ENCODE data around the gene TNRC6C.
A peak's percentile ranks its signal among the peaks of the same experiment; 100 is the strongest.
"Not testable (repeated sequence)": the region's sequence is repeated elsewhere in the genome, so short reads cannot be mapped to it uniquely, and the experiment has no call there.

The TNRC6C gene

GRCh38 chr17:78111727-78112517 lies 153.4 kb downstream of the TNRC6C start:
- no peak for DNase-seq (ENCODE audit: low spot score)

DNA sequence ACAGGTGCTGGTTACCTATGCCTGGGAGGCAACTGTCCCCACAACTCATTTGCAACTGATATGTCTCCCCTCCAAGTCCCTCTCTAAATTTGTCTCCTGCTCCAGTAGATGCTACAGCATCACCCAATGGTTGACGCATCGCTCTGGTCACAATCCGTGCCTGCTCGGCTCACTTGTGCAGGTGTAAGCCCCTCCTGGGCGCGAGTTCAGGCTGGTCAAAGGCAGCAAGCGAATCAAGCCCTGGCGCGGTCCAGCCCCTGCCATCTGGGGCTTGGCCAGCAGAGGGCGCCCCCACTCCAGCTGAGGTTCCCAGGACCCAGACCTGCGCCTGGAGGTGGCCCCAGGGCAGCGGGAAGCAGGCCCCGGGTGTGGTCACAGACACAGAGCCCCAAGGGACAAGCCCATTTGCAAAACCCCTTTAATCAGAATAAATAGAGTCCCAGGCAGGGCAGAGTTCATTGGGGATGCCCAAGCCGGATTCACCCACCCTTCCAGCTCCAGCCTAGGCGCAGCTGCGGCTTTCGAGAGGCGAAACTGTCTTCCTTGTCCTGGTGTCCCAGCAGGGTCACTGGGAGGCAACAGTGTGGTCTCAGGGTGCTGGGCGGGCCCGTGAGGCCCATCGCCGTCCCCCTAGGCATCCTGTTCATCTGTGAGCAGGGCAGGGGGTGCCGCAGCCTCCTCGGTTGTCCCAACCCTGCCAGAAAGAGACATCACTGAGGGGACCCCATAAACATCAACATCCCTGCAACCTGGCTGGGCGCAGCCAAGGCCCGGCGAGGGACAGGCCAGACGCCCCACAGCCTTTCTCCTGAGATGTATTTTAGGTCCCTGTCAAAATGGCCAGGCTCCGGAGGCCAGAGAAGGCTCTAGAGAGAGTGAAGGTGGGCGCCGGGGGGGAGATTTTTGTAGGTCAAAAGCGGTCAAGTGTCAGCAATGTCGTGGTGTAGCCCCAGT lies 154.3 kb downstream of the TNRC6C start:
- DNase-seq (ENCODE audit: low spot score) = peak; percentile 59

- no peak for DNase-seq (ENCODE audit: low spot score)
Measured at GRCh38 chr17:78113804-78114785, 155.6 kb downstream of the TNRC6C start.

GRCh38 chr17:78114831-78115723 lies 156.6 kb downstream of the TNRC6C start:
- no peak for DNase-seq (ENCODE audit: low spot score)

- not testable (repeated sequence) for DNase-seq (ENCODE audit: low spot score)
Measured at GRCh38 chr17:78115803-78116202, 157.3 kb downstream of the TNRC6C start.

GRCh38 chr17:78116411-78116810 lies 157.9 kb downstream of the TNRC6C start:
- DNase-seq (ENCODE audit: low spot score) = no peak

DNA sequence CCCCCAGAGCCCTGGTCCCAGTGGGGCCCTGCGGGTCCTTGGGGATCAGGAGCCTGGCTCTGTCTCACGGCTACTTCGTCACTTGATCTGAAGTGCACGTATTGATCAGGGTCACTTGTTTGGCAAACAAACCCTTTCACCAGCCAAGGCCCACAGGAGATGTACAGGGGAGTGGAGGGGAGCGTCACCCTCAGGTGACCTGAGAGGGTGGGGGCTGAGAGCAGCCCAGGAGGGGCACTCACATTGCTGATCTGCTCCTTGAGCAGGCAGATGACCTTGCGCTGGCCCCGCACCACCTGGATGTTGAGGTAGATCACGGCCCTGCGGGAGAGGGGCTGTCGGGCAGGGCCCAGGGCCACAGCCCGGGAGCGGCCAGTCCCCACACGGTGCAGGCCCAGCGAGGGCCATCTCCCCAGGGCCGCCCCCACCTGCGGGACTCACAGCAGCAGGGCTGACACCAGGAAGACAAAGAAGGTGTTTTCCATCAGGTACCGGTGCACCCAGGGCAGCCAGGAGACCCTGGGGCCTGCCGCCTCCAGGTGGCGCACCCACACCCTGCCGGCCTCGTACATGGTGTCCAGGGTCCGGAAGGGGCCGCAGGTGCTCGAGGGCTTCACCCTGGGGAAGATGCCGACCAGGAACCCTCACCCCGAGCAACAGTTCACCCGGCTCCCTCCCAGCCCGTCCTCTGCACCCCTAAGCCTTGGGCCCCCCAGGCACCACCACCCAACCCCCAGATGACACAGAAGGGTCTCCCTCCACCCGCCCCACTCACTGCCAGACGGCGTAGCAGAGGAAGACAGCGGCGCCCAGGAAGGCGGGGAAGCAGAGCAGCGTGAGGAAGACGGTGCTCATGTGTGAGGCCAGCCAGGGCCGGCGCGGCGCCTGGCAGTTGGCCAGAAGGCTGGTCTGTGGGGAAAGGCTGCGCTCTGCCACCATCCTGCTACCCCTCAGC lies 158.8 kb downstream of the TNRC6C start:
- DNase-seq (ENCODE audit: low spot score) = no peak

DNA sequence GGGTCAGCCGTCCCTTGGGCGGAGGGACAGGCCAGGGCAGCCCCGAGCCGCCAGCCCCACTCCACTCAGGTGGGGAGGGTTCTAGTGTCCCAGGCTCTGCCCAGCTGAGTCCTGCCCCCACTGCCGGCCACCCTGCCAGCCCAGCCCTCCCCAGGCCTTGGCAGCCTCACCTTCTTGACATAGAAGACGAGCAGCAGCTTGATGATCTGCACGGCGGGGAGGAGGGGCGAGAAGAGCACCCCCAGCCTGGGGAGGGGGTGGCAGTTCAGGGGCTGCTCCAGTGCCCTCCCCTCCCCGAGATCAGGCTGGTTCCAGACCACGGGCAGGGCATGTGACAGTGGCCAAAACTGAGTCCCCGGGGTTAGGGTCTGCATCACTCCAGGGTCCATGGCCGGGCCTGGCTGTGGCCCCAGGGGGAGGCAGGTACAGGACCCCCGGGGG lies 160.3 kb downstream of the TNRC6C start:
- no peak for DNase-seq (ENCODE audit: low spot score)

GRCh38 chr17:78120537-78120936 lies 162.0 kb downstream of the TNRC6C start:
- no peak for DNase-seq (ENCODE audit: low spot score)

DNA sequence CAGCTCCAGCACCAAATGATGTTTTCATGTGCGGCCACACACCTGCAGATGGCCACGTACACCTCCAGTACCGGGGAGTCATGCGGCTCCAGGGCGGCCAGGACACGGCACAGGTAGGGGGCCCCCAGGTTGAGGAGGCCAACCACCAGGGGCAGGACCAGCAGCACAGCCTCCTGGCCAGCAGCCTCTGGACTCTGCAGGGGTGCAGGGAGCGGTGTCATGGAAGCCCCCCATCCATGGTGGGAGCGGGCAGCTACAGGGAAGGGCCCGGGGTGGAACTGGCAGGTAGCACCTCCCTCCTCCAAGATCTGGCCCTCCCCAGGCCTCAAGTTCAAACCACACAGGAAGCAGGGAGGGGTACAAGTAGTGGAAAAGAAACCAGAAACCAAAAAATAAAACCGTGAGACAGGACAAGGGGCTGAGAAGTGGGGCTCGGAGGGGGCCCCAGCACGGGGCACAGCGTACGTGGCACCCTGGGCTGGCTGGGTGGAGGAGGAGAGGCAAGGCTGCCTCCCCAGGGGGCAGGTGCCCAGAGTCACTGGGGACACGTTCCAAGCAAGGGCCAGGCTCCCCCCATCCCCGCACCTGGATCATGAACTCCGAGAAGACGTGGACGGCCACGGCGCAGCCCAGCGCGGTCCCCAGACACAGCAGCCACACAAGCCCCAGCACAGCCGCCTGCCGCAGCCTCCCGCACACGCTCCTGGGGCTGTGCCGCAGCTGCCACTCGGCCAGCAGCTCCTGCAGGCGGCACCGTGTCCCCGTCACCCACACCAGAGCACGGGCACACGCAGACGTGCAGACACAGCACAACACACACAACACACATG lies 162.7 kb downstream of the TNRC6C start:
- no peak for DNase-seq (ENCODE audit: low spot score)

GRCh38 chr17:78121801-78122215 lies 163.3 kb downstream of the TNRC6C start:
- no peak for DNase-seq (ENCODE audit: low spot score)

- no peak for DNase-seq (ENCODE audit: low spot score)
Measured at GRCh38 chr17:78122216-78122930, 163.9 kb downstream of the TNRC6C start.

GRCh38 chr17:78122931-78123249 lies 164.4 kb downstream of the TNRC6C start:
- DNase-seq (ENCODE audit: low spot score) = no peak

DNA sequence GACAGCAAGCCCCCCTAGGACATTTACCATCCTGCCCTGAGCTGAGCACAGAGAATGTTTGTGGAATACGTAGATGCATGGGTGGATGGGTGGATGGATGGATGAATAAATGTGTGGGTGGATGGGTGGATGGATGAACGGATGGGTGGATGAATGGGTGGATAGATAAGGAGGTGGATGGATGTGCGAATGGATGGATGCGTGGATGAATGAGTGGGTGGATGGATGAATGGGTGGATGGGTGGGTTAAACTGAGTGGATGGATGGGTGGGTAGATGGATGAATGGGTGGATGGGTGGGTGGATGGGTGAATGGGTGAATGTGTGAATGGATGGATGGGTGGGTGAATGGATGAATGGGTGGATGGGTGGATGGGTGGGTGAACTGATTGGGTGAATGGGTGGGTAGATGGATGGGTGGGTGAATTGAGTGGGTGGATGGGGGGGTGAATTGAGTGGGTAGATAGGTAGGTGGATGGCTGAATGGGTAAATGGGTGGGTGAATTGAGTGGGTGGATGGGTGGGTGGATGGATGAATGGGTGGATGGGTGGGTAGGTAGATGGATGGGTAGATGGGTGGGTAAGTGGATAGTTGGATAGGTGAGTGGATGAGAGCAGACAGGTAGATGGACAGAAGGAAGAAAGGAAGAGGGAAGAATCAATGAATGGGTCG lies 164.9 kb downstream of the TNRC6C start:
- no peak for DNase-seq (ENCODE audit: low spot score)

GRCh38 chr17:78124081-78124835 lies 165.8 kb downstream of the TNRC6C start:
- no peak for DNase-seq (ENCODE audit: low spot score)

- DNase-seq (ENCODE audit: low spot score) = no peak
Measured at GRCh38 chr17:78124836-78125137, 166.3 kb downstream of the TNRC6C start.
